HG03066 (cell line): ENCODE data around the gene HJV.
"Not testable (repeated sequence)": the region's sequence is repeated elsewhere in the genome, so short reads cannot be mapped to it uniquely, and the experiment has no call there.

Experiments used
- ATAC-seq: cut with Tn5 transposase; IDR thresholded peaks from one replicate; pipeline ENCODE4 v1.9.1; 2021; ENCODE audit warnings: low read depth; ENCODE audit not compliant: unreplicated experiment

Gene HJV, protein sequence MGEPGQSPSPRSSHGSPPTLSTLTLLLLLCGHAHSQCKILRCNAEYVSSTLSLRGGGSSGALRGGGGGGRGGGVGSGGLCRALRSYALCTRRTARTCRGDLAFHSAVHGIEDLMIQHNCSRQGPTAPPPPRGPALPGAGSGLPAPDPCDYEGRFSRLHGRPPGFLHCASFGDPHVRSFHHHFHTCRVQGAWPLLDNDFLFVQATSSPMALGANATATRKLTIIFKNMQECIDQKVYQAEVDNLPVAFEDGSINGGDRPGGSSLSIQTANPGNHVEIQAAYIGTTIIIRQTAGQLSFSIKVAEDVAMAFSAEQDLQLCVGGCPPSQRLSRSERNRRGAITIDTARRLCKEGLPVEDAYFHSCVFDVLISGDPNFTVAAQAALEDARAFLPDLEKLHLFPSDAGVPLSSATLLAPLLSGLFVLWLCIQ

DNA sequence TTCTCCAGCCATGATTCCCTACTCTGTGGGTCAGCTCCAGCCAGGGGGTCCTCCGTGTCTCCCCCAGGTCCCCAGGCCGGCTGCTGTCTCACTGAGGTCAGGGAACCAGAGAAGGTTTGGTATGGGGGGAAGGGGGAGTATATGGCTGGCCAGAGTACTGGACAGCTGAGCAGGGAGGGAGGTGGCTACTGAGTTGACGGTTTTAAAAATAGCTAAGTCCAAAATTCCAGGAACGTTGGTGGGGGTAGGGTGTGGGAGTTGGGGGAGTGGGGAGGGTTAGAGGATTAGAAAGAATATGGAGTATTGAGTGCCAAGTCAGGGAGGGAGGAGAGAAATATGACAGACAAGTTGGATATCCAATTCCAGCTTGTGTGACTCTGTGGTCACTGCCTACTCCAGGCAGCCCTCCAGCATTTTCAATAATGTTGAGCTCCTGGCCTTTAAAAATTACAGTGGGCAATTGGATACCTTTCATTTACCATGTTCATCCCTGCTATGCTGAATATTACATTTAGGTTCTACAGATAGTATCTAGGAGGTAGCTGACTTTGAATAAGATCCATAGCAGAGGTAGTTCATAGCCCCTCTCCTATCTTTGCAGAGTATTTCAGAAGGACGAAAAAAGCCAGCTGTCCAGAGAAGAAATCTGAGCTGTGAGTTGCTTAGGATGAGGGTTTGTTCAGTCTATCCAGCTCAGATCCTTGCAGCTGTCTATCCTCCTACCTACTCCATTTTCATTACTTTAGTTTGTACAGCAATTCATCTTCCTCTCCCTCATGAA is at the start of gene HJV:
HJV (minus strand) TSS at position 114 of the 781 bp plus-strand sequence. CDS start 1,504 bp downstream, outside the sequence.
- no peak for ATAC-seq

DNA sequence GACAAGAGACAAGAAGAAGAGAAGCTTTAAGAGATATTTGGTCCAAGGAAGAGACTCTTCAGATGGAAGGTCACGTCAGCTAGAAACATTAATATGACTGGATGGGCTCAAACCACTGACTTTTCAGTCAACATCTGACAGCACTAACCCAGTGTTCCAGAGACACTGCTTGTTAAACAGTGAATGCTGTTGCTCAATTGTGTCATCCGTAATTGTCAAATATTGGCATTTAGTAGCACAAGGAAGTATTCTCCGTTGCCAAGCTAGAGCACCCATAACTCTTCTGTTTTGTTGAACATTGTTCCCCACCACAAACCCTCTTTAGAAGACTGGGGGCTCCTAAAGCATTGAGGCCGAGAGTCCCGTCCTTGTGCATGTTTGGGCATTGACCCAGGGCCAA is 37.6 kb upstream of the HJV start:
- ATAC-seq: not testable (repeated sequence)

DNA sequence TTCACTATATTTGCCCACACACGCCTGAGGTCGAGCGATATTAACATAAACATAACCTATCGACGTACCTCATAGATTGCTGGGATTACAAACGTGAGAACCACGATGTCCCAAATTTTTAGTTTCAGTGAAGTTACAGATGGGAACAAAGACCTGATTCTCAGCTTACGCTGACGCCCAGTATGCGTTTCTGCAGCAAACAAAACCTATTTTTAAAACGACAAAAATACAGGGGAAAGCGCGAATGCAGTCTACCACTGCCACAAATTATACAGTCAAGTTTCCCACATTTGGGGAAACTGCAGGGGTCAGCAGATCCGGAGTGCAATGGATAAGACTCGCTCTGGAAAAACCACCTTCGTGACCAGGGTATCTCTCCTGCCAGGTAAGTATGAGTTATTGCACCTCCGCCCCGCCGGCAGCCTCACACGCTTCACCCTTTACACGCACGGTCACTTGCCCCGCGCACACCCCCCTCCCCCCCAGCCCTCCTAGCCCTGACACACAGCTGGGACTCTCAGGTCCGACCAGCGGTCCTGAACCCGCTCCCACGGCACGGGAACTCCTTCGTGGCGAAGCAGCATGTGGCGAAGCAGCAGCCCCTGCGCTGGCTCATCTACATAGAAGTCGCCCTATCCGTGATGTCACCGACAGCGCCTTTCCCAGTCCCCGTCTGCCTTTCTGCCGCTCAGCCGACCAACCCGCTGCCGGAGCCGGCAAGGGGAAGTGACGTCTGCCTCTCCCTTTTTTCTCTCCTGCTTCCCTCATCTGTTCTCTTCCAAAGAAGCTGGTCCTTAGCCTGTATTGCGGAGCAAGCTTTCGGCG is 30.5 kb upstream of the HJV start:
- ATAC-seq: peak; percentile 71

DNA sequence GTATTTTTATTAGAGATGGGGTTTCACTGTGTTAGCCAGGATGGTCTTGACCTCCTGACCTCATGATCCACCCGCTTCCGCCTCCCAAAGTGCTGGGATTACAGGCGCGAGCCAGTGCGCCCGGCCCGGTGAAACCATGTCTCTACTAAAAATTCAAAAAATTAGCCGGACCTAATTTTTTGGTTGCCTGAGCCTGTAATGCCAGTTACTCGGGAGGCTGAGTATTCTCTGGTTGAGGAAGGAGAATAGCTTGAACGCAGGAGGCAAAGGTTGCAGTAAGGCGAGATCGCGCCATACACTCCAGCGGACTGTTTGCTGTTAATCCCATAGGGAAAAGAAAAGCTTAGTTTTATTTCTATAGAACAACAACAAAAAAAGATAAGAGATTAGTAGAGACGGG is 29.9 kb upstream of the HJV start:
- no peak for ATAC-seq

DNA sequence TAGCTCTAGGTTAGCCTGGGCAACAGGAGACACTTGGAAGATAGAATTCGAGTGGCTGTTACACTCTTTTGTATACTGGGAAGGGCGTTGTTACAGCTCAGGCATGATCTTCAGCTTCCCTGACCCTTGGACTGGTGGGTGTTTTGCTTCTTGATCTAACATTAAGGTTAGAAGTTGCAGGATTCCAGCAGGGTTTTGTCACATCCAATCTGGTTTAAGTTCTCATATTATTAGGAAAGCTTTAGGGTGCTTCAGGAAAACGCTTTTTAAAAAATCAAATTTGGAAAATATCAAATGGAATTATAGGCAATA is 29.1 kb upstream of the HJV start:
- not testable (repeated sequence) for ATAC-seq

DNA sequence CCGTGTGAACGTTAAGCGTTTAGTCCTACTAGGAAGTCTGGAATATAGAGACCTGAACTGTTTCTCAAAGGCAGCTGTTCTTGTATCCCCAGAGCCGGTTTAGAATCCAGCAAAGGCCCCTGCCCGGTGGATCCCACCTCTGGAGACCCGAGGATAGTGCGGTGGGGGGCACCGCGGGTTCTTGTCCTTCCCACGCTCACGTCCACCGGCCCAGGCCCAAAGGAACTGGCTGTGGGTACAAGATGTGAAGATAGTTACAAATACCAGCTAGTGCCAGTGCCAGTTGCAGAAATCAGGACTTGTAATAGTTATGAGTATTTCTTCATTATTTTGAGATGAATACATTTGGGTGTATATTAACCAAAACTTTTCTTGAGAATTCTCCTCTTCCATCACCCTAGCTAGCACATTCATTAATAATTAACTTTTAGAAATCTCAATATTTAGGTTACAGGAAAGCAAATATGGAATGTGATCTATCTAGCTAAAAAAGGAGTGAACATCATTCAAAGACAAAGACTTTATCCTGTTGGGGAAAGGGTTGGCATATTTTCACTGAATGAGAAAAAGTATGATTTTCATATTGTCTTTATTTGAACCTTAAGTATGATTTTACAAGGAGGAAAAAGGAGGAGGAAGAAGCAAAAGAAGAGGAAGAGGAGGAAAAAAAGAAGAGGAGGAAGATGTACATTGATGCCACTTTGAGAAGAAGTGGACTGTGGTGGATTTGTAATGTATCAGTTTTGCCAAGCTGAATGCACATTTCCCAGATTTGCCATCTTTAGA is 28.5 kb upstream of the HJV start:
- not testable (repeated sequence) for ATAC-seq

DNA sequence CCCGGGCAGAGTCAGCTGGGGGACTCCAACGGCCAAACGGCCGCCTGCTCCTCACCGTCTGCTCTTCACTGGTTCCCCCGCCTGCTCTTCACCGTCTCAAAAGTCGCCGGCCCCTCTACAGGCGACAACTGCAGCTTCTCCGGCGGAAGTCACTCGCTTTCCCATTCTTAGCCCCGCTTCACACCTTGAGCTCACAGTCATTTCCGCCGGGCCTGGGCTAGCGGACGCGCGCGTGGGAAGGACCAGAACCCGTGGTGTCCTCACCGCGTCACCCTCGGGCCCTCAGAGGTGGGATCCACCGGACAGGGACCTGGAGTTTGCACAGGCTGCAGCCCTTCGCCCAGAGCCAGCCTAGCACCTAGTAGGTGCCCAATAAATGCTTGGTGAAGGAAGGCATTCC is 27.9 kb upstream of the HJV start:
- ATAC-seq: no peak

DNA sequence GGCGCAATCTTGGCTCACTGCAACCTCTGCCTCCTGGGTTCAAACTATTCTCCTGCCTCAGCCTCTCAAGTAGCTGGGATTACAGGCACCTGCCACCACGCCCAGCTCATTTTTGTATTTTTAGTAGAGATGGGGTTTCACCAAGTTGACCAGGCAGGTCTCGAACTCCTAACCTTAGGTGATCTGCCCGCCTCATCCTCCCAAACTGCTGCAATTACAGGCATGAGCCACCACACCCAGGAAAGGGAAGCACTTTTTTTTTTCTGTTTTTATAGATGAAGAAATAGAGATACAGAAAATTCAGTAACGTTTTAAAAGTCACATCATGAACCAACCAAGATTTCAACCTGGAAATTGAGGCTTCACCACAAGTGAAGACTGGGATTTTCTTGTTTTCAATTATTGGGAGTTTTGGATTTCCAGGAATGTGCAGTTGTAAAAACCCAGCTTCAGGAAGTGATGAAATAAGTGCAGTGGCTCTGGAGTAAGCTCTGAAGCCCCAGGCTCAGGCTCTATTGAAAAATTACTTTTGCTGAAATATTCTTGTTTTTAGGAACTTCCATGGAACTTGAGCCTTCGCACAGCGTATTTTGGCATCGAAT is 27.1 kb upstream of the HJV start:
- not testable (repeated sequence) for ATAC-seq

DNA sequence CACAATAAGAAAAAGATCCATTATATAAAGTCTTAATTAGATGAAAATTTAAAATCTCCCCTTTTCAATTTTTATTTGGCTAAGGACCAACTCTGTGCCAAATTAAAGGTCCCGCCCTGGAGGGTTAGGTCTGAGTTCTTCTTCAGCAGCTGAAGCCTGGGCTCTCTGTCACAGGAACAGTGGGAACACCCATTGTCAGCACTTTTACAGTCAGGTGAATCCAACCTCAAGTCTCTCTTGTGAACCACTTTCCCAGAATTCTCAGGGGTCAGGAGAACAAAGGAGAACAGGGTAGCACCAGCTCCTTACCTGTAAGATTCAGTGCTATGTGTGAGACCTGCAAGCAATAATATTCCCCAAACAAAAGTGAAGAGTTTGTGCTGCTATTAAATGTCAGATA is 25.1 kb upstream of the HJV start:
- ATAC-seq: no peak

DNA sequence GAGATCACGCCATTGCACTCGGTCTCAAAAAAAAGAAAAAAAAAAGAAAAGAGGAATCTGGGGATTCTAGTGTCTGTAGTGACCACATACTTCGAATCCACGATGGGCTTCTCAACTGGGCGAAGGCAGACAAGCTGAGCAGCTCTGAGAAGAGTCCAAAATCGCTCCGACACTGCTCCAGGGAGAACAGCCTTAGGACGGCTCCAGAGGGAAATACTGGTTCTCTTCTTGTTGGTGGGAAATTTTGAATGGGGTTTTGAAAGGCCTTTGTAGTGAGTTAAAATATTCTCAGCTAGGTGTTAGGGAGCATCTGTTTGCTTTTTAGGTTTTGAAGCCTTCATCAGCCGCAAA is 18.3 kb upstream of the HJV start:
- ATAC-seq: no peak

DNA sequence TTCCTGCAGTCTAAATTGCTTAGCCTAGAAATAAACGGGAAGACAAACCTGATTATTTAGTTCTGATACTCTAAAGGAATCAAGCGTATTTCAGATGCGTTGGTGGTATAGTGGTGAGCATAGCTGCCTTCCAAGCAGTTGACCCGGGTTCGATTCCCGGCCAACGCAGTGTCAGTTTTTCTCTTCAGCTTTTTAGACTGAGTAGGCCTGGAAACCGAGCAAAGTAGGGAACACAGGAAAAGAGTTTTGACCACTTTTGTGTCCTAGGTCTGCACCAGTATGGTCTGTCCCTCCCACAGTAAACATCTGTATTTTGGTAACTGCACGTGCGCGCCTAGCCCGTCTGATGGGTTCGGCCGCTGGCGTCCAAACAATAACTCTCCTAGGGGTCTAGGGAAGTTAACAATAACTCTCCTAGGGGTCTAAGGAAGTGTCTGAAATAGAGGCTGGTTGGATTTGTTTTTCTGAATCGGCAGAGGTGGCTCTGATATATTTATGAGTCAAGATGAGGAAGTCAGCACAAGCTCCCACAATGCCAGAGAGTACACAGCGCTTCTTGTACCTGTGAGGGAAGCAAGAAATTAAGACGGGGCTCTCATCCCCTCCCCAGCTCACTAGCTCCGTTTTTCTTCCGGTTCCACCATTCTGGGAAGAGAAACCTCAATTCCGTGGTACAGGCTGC is 15.6 kb upstream of the HJV start:
- no peak for ATAC-seq

DNA sequence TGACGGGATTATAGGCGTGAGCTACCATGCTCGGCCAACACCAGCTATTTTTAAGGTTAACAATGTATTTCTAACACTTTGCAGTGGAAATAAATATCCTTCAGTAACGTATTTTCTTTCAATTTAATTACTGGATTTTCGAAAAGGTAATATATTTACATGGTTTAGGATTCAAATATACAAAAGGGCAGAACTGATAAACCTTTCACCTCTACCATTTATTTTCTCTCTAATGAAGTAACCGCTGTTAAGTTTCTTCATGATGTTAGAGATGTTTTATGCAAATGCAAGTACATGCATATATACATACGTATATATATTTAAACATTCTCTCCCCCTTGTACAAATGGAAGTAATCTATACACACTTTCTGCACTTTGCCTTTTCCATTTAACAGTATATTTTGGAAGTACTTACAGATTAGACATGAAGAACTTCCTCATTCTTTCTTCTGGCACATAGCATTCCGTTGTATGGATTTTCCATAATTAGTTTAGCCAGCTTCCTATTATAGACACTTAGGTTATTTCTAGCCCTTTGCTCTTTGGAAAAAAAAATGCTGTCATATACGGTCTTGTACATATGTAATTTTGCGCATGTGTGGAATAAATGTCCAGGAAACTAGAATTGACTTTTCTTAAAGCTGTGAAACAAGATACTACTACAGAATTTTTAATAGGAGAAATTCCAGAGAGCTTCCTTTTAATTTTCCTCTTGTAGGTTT is 14.9 kb upstream of the HJV start:
- ATAC-seq: no peak

DNA sequence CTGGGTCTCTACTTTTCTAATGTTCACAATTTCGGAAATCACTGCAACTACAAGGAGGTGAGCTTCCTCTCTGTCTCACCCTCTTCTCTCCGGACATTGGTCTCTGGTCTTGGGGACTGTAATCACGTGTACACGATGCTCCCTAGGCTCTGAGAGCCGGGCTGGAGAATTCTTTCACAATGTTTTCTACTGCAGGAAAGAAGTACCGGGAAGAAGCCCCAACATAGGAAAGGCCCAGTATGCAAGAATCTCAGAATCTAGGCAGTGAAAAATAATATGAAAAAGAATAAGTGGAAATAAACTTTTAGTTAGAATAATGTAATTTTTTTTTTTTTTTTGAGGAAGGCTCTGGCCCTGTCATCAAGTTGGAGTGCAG is 13.5 kb upstream of the HJV start:
- no peak for ATAC-seq

DNA sequence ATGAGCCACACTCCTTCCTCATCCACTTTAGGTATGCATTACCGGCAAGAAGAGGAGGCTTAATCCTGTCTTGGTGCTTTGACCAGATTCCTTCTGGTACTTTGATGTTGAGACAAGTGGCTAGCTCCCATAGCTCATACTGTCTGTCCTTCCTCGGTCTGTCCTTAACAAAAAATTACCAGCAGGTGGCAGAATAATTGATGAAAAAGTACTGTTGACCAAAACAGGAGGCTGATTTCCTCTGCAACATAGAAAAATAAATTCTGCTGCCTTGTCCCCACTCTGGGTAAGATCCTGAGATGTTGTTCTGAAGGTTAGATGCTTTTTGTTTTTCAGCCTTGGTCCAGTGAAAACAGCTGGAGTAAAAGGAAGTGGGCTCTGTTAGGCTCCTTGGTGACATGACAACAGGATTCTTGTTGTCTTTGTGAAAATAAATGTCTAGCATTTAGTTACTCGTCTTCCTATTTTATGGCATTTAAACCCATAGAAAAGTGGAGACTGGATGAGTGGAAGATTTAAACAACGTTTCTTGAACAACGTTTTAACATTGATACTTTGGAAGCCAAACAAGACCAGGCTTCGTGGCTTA is 11.2 kb upstream of the HJV start:
- no peak for ATAC-seq

DNA sequence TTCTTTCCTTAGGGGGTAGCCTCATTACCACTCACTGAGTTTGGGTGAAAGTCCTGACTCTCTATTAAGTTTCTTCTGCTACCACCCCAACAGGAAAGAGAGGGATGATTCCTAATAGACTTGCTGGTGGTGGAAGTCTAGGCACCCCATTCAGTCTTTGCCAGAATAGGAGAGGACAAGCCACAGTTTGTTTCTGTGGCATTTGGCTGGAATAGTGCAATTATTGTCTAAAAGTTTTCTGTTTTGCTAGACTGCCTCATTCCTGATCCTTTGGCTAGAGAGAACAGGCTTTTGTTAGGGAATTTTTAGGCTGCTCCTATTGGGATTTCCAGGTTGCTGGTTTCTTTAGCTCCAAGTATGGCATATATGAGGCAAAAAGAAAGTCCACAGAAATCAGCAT is 9.9 kb upstream of the HJV start:
- ATAC-seq: no peak

DNA sequence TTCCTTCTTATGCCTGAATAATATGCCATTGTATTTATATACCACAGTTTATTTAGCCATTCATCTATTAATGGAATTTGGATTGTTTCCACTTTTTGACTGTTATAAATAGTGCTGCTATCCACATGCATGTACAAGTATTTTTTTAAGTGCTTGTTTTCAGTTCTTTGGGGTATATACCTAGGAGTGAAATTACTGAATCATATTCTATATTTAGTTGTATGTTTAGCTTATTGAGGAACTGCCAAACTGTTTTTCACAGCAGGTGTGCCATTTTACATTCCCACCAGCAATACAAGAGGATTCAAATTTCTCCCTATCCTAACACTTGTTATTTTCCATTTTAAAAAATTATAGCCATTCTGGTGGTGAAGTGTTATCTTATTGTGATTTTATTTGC is 7.6 kb upstream of the HJV start:
- ATAC-seq: no peak

DNA sequence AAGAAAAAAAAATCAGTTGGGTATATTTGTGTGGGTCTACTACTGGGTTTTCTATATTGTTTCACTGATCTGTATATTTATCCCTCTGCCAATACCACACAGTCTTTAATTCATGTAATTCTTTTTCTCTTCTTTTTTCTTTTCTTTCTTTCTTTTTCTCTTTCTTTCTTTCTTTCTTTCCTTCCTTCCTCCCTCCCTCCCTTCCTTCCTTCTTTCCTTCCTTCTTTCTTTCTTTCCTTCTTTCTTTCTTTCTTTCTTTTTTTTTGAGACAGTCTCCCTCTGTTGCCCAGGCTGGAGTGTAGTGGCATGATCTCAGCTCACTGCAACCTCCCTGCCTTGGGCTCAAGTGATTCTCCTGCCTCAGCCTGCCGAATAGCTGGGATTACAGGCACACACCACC is 5.1 kb upstream of the HJV start:
- ATAC-seq: not testable (repeated sequence)

DNA sequence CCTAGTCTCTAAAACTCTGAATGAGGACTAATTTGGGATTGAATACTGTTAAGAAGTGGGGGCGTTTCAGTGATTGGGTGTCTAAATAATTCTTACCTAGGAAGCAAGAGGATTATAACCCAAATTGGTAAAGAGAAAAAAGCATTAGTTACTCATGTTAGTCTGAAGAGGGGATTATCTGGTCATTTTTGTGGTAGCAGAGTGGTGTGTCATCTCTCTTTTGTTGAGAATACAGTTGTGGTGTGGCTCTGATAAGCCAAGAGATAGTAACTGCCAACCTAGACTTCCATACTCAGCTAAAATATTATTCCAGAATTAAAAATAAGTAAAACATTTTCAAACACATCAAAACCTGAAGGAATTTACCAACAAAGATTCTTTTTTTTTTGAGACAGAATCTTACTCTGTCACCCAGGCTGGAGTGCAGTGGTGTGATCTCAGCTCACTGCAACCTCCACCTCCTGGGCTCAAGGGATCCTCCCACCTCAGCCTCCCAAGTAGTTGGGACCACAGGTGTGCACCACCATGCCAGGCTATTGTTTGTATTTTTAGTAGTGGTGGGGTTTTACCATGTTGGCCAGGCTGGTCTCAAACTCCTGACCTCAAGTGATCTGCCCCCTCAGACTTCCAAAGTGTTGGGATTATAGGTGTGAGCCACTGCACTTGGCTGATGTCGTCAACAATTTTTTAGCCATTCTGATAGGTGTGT is 4.4 kb upstream of the HJV start:
- ATAC-seq: not testable (repeated sequence)
